HG03520 (cell line): Measurements from ENCODE around the gene C11orf65.

Experiments used
- ATAC-seq: cut with Tn5 transposase; IDR thresholded peaks from one replicate; pipeline ENCODE4 v1.9.1; 2021; ENCODE audit warnings: mild to moderate bottlenecking, moderate library complexity; ENCODE audit not compliant: unreplicated experiment

Gene C11orf65

GRCh38 chr11:108467091-108467823 is at the start of gene C11orf65:
C11orf65 (minus strand) TSS chr11:108467529; CDS start chr11:108461559, 5,970 bp downstream.
- ATAC-seq: peak; percentile 99

- no peak for ATAC-seq
Observed at GRCh38 chr11:108516125-108516524, 48.8 kb upstream of the C11orf65 start.

- no peak for ATAC-seq
Observed at GRCh38 chr11:108512708-108513107, 45.4 kb upstream of the C11orf65 start.

DNA sequence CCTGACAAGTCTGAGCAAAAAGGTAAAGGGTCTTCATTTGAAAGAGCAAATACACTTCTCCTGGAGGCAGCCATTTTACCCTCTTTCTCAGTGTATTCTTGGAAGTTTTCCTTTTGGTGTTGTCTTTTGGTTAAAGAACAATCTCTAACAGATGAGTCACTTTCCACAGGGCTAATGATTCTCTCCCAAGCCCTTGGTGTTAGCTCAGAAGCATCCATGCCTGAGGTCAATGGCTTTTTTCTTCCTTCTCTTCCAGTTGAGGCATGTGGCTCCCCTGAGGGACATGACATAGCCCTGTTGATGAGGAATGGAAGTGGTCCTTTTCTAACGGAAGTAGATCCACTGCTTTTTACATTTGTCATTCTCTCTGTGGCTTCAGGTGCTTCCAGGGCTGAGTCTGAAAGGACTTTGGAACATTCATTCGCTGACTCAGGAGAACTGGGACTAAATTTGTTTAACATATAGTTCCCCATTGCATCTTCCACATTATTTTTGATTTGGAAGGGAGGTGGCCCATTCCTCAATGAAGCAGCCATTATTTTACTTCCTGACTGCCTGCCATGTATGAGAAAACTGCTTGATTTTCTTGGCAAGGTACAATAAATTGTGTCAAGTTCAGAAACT is 44.6 kb upstream of the C11orf65 start:
- no peak for ATAC-seq

- no peak for ATAC-seq
Observed at GRCh38 chr11:108508653-108509593, 41.6 kb upstream of the C11orf65 start.

- ATAC-seq: no peak
Observed at GRCh38 chr11:108501396-108501795, 34.1 kb upstream of the C11orf65 start.

DNA sequence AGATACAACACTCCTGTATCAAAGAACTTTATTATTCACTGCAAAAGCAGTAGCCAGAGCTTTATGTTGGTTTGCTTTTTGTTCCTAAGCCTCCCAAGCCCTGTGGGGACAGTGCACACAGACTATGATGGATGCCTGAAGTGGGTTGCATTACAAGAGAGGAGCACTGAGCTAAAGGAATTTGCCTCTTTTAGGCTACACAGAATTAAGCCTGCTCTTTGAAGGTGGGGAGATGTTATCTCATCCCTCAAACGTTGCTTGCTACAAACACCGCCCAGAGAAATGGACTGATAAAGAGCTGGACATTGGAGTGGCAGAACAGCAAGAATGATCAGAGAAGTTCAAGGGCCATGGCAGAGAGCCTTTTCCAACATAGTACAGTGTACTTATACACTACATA is 33.4 kb upstream of the C11orf65 start:
- ATAC-seq: no peak

- ATAC-seq: no peak
Observed at GRCh38 chr11:108500169-108500568, 32.8 kb upstream of the C11orf65 start.

DNA sequence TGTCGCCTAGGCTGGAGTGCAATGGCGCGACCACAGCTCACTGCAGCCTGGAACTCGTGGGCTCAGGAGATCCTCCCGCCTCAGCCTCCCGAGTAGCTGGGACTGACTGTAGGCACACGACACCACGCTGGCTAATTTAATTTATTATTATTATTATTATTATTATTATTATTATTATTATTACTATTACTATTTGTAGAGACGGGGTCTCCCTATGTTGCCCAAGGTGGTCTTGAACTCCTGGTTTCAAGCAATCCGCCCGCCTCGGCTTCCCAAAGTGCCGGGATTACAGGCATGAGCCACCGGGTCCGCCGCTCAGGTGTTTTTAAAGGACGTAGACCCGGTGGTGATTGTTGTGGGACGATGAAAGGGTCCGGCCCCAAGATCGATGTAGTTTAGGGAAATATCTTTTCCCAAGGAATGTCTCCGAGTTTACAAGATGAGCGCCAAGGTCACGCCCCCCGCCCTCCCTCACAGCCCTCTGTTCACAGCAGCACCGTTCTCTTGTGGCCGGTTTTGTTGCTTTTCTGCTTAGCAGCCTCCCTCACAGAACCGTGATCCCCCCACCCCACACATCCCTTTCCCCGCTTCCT is 31.6 kb upstream of the C11orf65 start:
- no peak for ATAC-seq

DNA sequence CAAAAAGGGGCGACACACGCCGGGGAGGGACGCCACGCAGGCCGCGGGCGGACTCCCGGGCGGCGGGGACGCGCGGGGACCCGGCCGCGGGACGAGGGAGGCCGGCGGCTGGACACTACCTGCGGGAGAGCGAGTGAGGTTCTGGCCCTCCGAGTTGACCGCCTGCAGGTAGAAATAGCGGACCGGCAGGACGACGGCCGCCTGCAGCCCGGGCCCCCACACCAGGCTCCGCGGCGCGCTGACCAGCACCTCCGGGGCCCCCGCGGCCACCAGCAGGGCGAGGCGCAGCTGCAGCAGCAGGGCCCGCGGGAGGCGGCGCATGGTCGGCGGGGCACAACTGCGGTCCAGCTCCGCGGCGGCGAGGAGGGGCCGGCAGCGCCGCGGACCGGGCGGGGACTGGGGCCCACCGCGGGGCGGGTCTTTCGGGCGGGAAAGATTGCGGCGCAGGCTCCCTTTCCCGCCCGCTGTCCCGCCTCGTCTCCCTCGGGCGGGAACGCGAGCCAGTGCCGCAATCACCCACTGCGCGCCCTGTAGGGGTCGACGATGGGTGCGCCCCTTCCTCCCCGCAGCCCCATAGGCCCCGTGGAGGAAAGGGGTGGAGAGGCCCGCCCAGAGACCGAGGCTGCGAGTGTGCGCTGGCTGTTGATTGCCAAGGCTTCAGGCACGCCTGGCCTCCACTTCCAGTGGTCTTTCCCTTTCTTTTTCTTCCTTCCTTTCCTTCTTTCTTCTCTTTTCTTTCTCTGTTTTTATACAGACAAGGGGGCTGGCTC is 30.9 kb upstream of the C11orf65 start, which contains the start of gene POGLUT3:
POGLUT3 (minus strand) TSS at position 339 of the 770 bp plus-strand sequence; CDS start at position 321, 18 bp downstream.
- peak; percentile 51 for ATAC-seq

- peak; percentile 45 for ATAC-seq
Observed at GRCh38 chr11:108497317-108498045, 30.2 kb upstream of the C11orf65 start.

DNA sequence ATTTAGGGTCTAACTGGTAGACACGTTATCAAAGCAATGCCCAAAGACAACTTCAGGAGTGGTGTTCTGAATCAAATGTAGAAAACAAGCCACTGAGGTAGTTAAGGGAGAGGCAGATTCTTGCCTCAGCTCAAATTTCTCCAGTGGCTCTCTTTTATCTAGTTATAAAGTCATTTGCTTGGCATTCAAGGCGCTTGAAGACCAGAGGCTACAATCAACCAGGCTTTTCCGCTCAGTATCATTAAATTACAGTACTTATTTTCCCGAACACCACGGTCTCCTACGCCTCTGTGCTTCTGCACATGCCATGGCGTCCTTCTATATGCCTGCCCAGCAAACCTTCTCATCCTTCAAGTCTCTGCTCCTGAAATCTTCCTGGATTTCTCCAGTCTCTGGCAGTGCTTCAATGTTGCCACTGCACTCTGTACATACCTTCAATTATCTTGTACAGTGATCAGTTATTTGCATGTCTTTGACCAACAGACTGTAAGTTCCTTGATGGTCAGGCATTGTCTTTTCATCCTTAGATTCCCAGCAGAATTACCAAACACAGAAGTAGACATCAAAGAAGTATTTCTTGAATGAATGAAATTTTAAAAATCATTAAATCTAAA is 29.4 kb upstream of the C11orf65 start:
- no peak for ATAC-seq

GRCh38 chr11:108495326-108495725 is 28.0 kb upstream of the C11orf65 start:
- no peak for ATAC-seq

DNA sequence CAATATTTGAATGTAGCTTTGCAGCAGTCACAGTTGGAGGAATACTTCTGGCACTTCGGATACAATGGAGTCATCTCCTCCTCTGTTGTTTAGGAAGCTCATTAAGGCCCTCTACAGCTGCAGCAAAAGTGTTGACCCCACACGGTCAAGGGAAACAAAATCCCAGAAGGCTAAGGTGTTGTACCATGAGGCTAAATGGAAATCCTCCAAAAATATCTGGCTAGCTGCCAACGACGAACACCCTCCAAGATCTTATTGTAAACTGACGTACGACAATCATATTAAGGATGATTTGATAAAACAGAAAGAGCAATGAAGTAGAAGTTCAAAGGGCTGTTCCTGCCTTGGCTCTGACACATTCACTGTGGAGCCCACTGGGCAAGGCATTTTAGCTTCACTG is 26.9 kb upstream of the C11orf65 start:
- no peak for ATAC-seq

- no peak for ATAC-seq
Observed at GRCh38 chr11:108491936-108492335, 24.6 kb upstream of the C11orf65 start.

DNA sequence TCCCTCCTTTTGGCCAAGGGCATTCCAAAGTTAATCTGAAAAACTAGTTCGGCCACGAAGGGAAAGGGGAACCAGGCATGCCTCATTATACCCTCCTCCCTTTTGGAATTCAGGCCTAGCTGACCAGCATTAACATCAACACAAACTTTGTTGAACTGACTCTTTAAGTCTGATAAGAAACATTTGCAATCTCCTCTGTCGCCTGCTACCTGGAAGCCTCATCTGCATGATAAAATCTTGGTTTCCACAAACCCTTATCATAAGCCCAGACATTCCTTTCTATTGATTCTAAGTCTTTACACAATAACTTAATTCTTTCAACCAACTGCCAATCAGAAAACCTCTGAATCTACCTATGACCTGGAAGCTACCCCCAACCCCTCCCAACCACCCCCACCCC is 19.5 kb upstream of the C11orf65 start:
- ATAC-seq: no peak

DNA sequence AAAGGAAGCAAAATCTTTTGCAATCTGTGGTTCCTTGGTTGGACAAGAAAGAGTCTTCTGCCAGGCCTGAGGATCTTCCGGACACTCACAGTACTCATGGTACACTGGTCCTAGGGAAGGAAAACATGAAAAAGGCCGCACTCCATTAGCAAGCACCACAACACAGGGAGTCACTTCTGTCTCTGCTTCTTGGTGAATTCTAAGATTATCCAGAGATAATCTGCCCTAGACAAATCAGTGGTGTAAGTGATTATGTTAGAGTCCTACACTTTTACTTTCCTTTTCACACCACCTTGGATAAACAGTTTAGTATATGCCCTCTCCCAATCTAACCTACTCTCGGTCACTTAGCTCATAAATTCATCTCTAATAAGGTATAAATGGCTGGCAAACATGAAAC is 19.0 kb upstream of the C11orf65 start:
- no peak for ATAC-seq

DNA sequence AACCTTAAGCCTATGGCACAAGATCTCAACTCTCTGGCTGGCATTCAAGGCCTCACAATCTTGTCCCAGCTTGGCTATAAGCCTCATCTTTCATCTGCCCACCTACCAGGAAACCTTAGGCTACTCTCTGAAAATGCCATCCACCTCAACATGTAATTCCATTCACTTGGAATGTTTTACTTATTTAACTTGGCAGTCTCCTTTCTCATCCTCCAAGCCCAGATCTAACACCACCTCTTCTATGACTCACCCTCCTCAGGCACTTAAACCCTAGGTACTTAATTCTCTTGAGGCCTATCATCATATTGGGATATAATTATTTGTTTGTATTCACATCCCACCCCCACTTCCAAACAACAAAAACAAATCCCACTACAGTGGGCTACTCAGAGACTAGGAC is 15.8 kb upstream of the C11orf65 start:
- no peak for ATAC-seq
